Measurements from ENCODE around the gene TYMP.

DNA sequence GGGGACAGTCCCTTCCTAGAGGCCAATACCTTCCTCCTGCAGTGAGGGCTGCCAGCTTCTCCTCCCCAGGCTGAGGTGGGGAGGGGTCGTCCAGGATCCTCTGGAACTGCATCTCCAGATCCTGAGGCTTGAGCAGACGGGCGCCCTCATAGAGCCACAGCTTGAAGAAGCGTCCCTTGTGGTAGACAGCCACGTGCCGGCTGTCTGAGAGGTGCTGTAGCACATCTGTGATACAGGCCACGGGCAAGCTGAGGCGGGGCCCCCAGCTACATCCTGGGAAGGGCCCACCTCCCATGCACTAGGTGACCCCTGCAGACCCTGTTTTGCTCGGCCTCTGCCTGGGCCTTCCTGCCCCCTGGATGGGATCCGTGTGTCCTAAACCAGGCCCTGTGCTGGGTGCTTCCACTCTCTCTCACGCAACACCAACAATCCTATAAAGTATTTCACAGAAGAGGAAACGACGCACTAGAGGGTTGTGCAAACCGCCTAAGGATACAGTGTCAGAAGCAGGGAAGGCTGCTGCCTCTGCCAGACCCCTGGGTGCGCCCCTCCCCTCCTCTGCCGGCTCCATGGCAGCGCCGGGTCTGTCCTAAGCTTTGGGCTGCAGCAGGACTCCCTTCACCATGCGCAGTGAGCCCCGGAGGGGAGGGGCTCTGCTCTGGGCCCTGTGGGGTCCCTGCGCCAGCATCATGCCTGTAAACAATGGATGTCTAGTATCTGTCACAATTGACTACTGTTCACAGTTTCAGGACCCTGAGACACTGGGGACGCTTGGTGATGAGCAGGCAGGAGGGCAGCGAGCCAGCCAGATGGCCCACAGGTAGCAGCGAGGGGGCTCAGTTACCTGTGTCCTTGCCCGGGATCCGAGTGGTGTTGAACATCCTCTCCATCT, 43.9 kb upstream of the TYMP start:
- TF ChIP-seq, protein P1, sequence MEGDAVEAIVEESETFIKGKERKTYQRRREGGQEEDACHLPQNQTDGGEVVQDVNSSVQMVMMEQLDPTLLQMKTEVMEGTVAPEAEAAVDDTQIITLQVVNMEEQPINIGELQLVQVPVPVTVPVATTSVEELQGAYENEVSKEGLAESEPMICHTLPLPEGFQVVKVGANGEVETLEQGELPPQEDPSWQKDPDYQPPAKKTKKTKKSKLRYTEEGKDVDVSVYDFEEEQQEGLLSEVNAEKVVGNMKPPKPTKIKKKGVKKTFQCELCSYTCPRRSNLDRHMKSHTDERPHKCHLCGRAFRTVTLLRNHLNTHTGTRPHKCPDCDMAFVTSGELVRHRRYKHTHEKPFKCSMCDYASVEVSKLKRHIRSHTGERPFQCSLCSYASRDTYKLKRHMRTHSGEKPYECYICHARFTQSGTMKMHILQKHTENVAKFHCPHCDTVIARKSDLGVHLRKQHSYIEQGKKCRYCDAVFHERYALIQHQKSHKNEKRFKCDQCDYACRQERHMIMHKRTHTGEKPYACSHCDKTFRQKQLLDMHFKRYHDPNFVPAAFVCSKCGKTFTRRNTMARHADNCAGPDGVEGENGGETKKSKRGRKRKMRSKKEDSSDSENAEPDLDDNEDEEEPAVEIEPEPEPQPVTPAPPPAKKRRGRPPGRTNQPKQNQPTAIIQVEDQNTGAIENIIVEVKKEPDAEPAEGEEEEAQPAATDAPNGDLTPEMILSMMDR (IDR thresholded peaks at IDR 0.05) = no peak
- no peak for TF ChIP-seq POLR2A (IDR thresholded peaks at IDR 0.05)
